OCI-LY7 (cell line): ENCODE data around the gene C8A. TPM values are rescaled to one million over a fixed set of nuclear protein-coding genes. Genes with fewer than 3 reads are reported as not detected.

Experiments used
- BruUV-seq: library from RNA; stranded (reverse); fragments of 400-500 nt; replicated peaks from 2 replicates; lab custom pipeline; 2021; lab: Mats Ljungman, UMichigan
- CTCF ChIA-PET: fragments of 300-600 bp; sonication (Branson Sonifier 250); formaldehyde crosslinking; loops from one replicate; lab custom pipeline; 2022; ENCODE audit warnings: antibody characterized with exemption; ENCODE audit not compliant: unreplicated experiment; lab: Charles Lee
- POLR2A ChIA-PET: fragments of 300-600 bp; sonication (Branson Sonifier 250); formaldehyde crosslinking; loops from one replicate; lab custom pipeline; 2022; ENCODE audit warnings: antibody characterized with exemption; lab: Charles Lee
- DNase-seq: peaks from one replicate; pipeline ENCODE4 v3.0.0-alpha.2; 2015; ENCODE audit warnings: low spot score
- H2AFZ ChIP-seq: fragments of 200-600 bp; sonication (generic), shearing (Covaris generic); 2 replicates; pipeline ENCODE4 v1.6.1; 2014; ENCODE audit warnings: mild to moderate bottlenecking, antibody characterized with exemption, low read length, moderate library complexity
- H3K27ac ChIP-seq: fragments of 200-600 bp; sonication (generic); 2 replicates; pipeline ENCODE4 v1.5.1; 2014; ENCODE audit warnings: mixed run types, low read depth, mild to moderate bottlenecking, moderate library complexity, low read length, inconsistent platforms; ENCODE audit not compliant: poor library complexity, severe bottlenecking
- H3K36me3 ChIP-seq: fragments of 200-600 bp; sonication (generic); 2 replicates; pipeline ENCODE4 v1.6.1; 2014; ENCODE audit warnings: mild to moderate bottlenecking, antibody characterized with exemption, low read length, moderate library complexity, mixed read lengths; ENCODE audit not compliant: insufficient read depth
- H3K4me1 ChIP-seq: fragments of 200-600 bp; sonication (generic); 2 replicates; pipeline ENCODE4 v1.5.1; 2014; ENCODE audit warnings: mild to moderate bottlenecking, low read length; ENCODE audit not compliant: insufficient read depth, poor library complexity, severe bottlenecking
- H3K4me2 ChIP-seq: fragments of 200-600 bp; sonication (generic); 2 replicates; pipeline ENCODE4 v1.6.1; 2014; ENCODE audit warnings: mild to moderate bottlenecking, low read length
- H3K4me3 ChIP-seq: fragments of 200-600 bp; sonication (generic); 2 replicates; pipeline ENCODE4 v1.5.1; 2014; ENCODE audit warnings: mild to moderate bottlenecking, low read depth, low read length; ENCODE audit not compliant: poor library complexity, severe bottlenecking
- H3K79me2 ChIP-seq: fragments of 200-600 bp; sonication (generic); 2 replicates; pipeline ENCODE4 v1.6.1; 2016; ENCODE audit warnings: low read depth, mild to moderate bottlenecking, low read length, moderate library complexity, mixed read lengths; ENCODE audit not compliant: insufficient read depth
- H3K9me2 ChIP-seq: fragments of 200-600 bp; sonication (generic); 2 replicates; pipeline ENCODE4 v1.6.1; 2016; ENCODE audit warnings: mild to moderate bottlenecking, low read length, mixed read lengths; ENCODE audit not compliant: insufficient read depth
- H3K9me3 ChIP-seq: fragments of 200-600 bp; sonication (generic); 2 replicates; pipeline ENCODE4 v1.6.1; 2014; ENCODE audit warnings: mild to moderate bottlenecking, mixed run types, low read length, mixed read lengths
- H4K20me1 ChIP-seq: fragments of 200-600 bp; sonication (generic); 2 replicates; pipeline ENCODE4 v1.6.1; 2014; ENCODE audit warnings: mild to moderate bottlenecking, antibody characterized with exemption, low read length, moderate library complexity, mixed read lengths; ENCODE audit not compliant: insufficient read depth
- EZH2phosphoT487 ChIP-seq: fragments of 200-600 bp; sonication (generic); IDR thresholded peaks from 2 replicates; pipeline ENCODE4 v1.6.1; 2018; ENCODE audit warnings: low read depth, borderline replicate concordance, mild to moderate bottlenecking, mixed run types, antibody characterized with exemption, low read length, moderate library complexity, mixed read lengths
- intact Hi-C: fragments of 100-400 bp; cut with micrococcal nuclease; formaldehyde crosslinking; loops from one replicate; pipeline ENCODE4 v1.10.0; 2022; ENCODE audit not compliant: unreplicated experiment
- total RNA-seq, 2 experiments: library from RNA; depleted of rRNA in 1 of 2; stranded (reverse); fragments of >200 nt in 1 of 2; shearing (Covaris generic) in 1 of 2; gene quantifications; 2 replicates each; pipeline ENCODE4 v1.2.3, GENCODE V29; 2014 to 2022
- TF ChIP-seq, protein P1 (sequence below): fragments of 200-600 bp; sonication (generic); conservative IDR thresholded peaks from 2 replicates; pipeline ENCODE4 v1.5.1; 2014; ENCODE audit warnings: mild to moderate bottlenecking, antibody characterized with exemption, low read length, moderate library complexity, mixed read lengths

Gene C8A
- total RNA-seq, 2 experiments from 2014 or later: not detected

GRCh38 chr1:56867491-56867890, 12.9 kb downstream of the C8A start:
- TF ChIP-seq, protein P1, sequence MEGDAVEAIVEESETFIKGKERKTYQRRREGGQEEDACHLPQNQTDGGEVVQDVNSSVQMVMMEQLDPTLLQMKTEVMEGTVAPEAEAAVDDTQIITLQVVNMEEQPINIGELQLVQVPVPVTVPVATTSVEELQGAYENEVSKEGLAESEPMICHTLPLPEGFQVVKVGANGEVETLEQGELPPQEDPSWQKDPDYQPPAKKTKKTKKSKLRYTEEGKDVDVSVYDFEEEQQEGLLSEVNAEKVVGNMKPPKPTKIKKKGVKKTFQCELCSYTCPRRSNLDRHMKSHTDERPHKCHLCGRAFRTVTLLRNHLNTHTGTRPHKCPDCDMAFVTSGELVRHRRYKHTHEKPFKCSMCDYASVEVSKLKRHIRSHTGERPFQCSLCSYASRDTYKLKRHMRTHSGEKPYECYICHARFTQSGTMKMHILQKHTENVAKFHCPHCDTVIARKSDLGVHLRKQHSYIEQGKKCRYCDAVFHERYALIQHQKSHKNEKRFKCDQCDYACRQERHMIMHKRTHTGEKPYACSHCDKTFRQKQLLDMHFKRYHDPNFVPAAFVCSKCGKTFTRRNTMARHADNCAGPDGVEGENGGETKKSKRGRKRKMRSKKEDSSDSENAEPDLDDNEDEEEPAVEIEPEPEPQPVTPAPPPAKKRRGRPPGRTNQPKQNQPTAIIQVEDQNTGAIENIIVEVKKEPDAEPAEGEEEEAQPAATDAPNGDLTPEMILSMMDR: no peak
- TF ChIP-seq EZH2phosphoT487: no peak
- Histone ChIP-seq H2AFZ (no peak overlapping the region), H3K9me2 (no peaks in the 10 kb centered on the region), H3K36me3 (no peaks in the 10 kb centered on the region), H3K4me3 (no peak overlapping the region), H3K27ac (no peak overlapping the region), H4K20me1 (no peaks in the 10 kb centered on the region), H3K79me2 (no peaks in the 10 kb centered on the region), H3K9me3 (no peaks in the 10 kb centered on the region), H3K4me1 (no peaks in the 10 kb centered on the region), H3K4me2 (no peak overlapping the region)
- intact Hi-C loops: no loop called here
- CTCF ChIA-PET: no interaction called here
- BruUV-seq: no TSS peak
- no peak for DNase-seq
- POLR2A ChIA-PET: no interaction called here

DNA sequence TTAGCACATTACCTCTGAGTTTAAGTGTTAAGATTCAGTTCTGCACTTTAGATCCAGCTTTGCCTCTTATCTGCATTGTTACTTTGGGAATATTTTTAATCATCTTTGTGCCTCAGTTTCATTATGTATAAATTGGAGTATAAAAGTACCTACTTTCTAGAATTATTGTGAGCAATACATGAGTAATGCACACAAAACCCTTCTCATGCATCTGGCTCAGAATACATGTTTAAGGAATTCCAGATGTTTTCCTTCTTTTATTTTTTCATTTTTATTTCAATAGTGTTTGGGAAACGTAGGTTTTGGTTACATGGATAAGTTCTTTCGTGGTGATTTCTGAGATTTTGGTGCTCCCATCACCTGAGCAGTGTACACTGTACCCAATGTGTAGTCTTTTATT, 14.2 kb downstream of the C8A start:
- TF ChIP-seq EZH2phosphoT487: no peak
- TF ChIP-seq, protein P1: no peak
- Histone ChIP-seq H4K20me1 (no peaks in the 10 kb centered on the region), H2AFZ (no peak overlapping the region), H3K27ac (no peak overlapping the region), H3K79me2 (no peaks in the 10 kb centered on the region), H3K9me2 (no peaks in the 10 kb centered on the region), H3K4me2 (no peak overlapping the region), H3K4me1 (no peaks in the 10 kb centered on the region), H3K9me3 (no peaks in the 10 kb centered on the region), H3K36me3 (no peaks in the 10 kb centered on the region), H3K4me3 (no peak overlapping the region)
- intact Hi-C loops: no loop called here
- ChIA-PET POLR2A (interaction anchor here (0.7 kb wide), 1 partner anchor 13 kb away, joined by 3 read pairs; no protein-coding TSS in a partner anchor), CTCF (no interaction called here)
- DNase-seq: no peak
- BruUV-seq: no TSS peak

- TF ChIP-seq, protein P1: no peak
- no peak for TF ChIP-seq EZH2phosphoT487
- H4K20me1 ChIP-seq: no peaks in the 10 kb centered on the region
- CTCF ChIA-PET: no interaction called here
- POLR2A ChIA-PET: interaction anchor here (0.8 kb wide), 1 partner anchor 237 kb away, joined by 4 read pairs; no protein-coding TSS in a partner anchor
- H3K27ac ChIP-seq: no peak overlapping the region
- no peaks in the 10 kb centered on the region for H3K4me1 ChIP-seq
- no peaks in the 10 kb centered on the region for H3K36me3 ChIP-seq
- H3K9me3 ChIP-seq: no peaks in the 10 kb centered on the region
- no peak for DNase-seq
- H3K4me2 ChIP-seq: no peak overlapping the region
- no peak overlapping the region for H2AFZ ChIP-seq
- H3K4me3 ChIP-seq: no peak overlapping the region
- intact Hi-C loops: no loop called here
- BruUV-seq: no TSS peak
- no peaks in the 10 kb centered on the region for H3K79me2 ChIP-seq
- H3K9me2 ChIP-seq: no peaks in the 10 kb centered on the region
Observed at GRCh38 chr1:56872597-56872996, 18.0 kb downstream of the C8A start.
